Activated B cell treated with CpG ODN at 0.5 μM for 24 hours (primary cell): ENCODE measurements around the gene SLC37A3. TPM values are rescaled to one million over a fixed set of nuclear protein-coding genes. Genes with fewer than 3 reads are reported as not detected.

Source experiments
- ATAC-seq: fragments of 200-7000 bp; cut with Tn5 transposase; one replicate; pipeline ENCODE4 v1.10.0; 2021; ENCODE audit warnings: low read depth, mild to moderate bottlenecking, moderate library complexity
- CTCF ChIA-PET: fragments of 350-600 bp; sonication (Branson Sonifier 250); formaldehyde crosslinking; loops from one replicate; lab custom pipeline; 2021; ENCODE audit warnings: antibody characterized with exemption; lab: Charles Lee
- POLR2A ChIA-PET: fragments of 350-600 bp; sonication (Branson Sonifier 250); formaldehyde crosslinking; loops from one replicate; lab custom pipeline; 2021; ENCODE audit warnings: antibody characterized with exemption; lab: Charles Lee
- DNase-seq: peaks from one replicate; pipeline ENCODE4 v3.0.0; 2022
- H3K27ac Mint-ChIP-seq: one replicate; pipeline ENCODE4 v1.8.0; 2020; ENCODE audit warnings: mixed read lengths
- H3K27me3 Mint-ChIP-seq: one replicate; pipeline ENCODE4 v1.8.0; 2021; ENCODE audit warnings: mixed read lengths
- H3K36me3 Mint-ChIP-seq: one replicate; pipeline ENCODE4 v1.8.0; 2021; ENCODE audit warnings: low read depth, mixed read lengths
- H3K4me1 Mint-ChIP-seq: one replicate; pipeline ENCODE4 v1.8.0; 2021; ENCODE audit warnings: mixed read lengths
- H3K4me3 Mint-ChIP-seq: one replicate; pipeline ENCODE4 v1.8.0; 2020; ENCODE audit warnings: mild to moderate bottlenecking, mixed read lengths
- H3K9me3 Mint-ChIP-seq: one replicate; pipeline ENCODE4 v1.8.0; 2020; ENCODE audit warnings: mixed read lengths
- intact Hi-C: fragments of 100-400 bp; cut with micrococcal nuclease; formaldehyde crosslinking; loops from one replicate; pipeline ENCODE4 v1.15.1; 2024
- total RNA-seq: library from RNA; stranded (reverse); gene quantifications from 2 replicates; pipeline ENCODE4 v1.2.3, GENCODE V29; 2022
- TF ChIP-seq, protein P1 (sequence below): fragments of 200-600 bp; IDR thresholded peaks from one replicate; pipeline ENCODE4 v1.8.0; 2022; ENCODE audit warnings: antibody characterized with exemption, mild to moderate bottlenecking

The SLC37A3 gene
- total RNA-seq, 1 donor from 2014 or later: 10.6 TPM

DNA sequence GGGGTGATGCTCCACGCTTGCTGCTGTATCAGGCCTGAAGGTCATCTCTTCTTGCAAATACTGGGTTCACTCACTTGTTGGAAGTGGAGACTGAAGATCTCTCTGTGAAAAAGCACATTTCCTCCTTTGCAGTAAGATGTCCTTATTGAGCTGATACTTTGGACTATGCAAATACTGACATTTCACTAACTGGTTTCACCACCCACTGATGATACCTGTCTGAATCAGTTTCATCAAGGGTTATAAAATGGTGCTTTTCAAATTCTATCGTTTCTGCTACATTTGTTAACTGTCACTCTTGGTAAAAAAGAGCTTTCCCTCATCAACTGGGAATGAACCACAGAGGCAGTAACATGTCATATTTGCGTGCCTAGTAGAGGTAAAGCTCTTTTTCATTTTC is 41.0 kb upstream of the SLC37A3 start:
- Mint-ChIP-seq H3K9me3 (no peaks in the 10 kb centered on the region), H3K27ac (no peak overlapping the region), H3K36me3 (no peaks in the 10 kb centered on the region), H3K4me1 (peaks cover 3% of the 10 kb centered on the region), H3K4me3 (no peak overlapping the region), H3K27me3 (no peaks in the 10 kb centered on the region)
- intact Hi-C loops: no loop called here
- CTCF ChIA-PET: no interaction called here
- DNase-seq (no peak), ATAC-seq (no peak)
- TF ChIP-seq, protein P1, sequence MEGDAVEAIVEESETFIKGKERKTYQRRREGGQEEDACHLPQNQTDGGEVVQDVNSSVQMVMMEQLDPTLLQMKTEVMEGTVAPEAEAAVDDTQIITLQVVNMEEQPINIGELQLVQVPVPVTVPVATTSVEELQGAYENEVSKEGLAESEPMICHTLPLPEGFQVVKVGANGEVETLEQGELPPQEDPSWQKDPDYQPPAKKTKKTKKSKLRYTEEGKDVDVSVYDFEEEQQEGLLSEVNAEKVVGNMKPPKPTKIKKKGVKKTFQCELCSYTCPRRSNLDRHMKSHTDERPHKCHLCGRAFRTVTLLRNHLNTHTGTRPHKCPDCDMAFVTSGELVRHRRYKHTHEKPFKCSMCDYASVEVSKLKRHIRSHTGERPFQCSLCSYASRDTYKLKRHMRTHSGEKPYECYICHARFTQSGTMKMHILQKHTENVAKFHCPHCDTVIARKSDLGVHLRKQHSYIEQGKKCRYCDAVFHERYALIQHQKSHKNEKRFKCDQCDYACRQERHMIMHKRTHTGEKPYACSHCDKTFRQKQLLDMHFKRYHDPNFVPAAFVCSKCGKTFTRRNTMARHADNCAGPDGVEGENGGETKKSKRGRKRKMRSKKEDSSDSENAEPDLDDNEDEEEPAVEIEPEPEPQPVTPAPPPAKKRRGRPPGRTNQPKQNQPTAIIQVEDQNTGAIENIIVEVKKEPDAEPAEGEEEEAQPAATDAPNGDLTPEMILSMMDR: no peak
- POLR2A ChIA-PET: no interaction called here

DNA sequence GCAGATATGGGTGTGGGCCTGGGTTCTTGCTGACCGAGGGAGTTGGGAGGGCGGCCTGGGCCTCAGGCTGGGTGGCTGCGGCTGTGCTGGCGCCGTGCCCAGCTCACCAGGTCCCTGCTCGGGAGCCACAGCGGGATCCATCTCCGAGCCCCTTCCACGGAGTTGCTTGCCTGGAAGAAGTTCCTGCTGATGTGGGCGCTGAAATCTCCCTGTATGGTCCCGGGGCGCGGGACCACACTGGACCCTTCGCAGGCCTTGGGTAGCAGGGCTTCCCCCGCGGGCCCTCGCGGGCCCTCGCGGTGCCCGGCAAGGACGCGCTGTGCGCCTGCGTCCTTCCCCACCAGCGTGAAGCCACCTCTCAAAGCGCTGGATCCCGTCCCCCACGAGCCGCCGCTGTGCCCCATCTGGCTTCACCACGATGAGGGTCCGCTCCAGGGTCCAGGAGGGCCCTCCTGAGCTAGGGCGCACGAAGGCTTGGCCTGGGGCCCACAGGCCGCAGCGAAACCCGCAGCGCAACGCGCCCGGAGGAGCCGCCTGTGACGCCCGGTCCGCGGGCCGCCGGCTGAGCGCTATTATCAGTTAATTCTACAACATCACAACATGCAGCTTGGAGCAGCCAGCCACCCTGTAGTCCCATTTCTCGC is 37.0 kb upstream of the SLC37A3 start:
- no peak overlapping the region for H3K4me3 Mint-ChIP-seq
- ChIA-PET POLR2A (no interaction called here), CTCF (no interaction called here)
- no peaks in the 10 kb centered on the region for H3K27me3 Mint-ChIP-seq
- intact Hi-C loops: no loop called here
- no peaks in the 10 kb centered on the region for H3K36me3 Mint-ChIP-seq
- no peak for DNase-seq
- no peak overlapping the region for H3K27ac Mint-ChIP-seq
- H3K9me3 Mint-ChIP-seq: no peaks in the 10 kb centered on the region
- TF ChIP-seq, protein P1: no peak
- ATAC-seq: no peak
- peaks cover 3% of the 10 kb centered on the region for H3K4me1 Mint-ChIP-seq

DNA sequence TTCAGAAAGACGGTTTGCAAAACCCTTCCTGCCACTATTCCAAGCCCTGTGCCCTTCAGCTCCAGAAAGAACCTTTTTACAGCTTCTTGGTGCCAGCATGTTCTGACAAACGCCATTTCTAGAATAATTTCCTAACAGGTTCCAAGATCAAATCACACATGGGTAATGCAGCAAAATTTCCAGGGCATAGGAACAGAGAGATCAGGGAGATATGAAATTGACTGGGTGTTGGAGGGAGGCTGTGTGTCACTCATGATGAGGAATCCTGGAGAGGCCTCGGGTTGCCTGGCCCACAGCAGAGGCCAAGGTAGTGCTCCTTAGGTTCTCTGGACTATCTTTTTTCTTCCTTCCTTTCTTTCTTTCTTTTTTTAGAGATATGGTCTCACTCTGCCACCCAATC is 35.1 kb upstream of the SLC37A3 start:
- H3K9me3 Mint-ChIP-seq: no peaks in the 10 kb centered on the region
- no peaks in the 10 kb centered on the region for H3K27me3 Mint-ChIP-seq
- H3K4me3 Mint-ChIP-seq: no peak overlapping the region
- TF ChIP-seq, protein P1: no peak
- intact Hi-C loops: no loop called here
- no peak overlapping the region for H3K27ac Mint-ChIP-seq
- ChIA-PET POLR2A (no interaction called here), CTCF (no interaction called here)
- H3K4me1 Mint-ChIP-seq: no peaks in the 10 kb centered on the region
- H3K36me3 Mint-ChIP-seq: no peaks in the 10 kb centered on the region
- DNase-seq (no peak), ATAC-seq (no peak)

DNA sequence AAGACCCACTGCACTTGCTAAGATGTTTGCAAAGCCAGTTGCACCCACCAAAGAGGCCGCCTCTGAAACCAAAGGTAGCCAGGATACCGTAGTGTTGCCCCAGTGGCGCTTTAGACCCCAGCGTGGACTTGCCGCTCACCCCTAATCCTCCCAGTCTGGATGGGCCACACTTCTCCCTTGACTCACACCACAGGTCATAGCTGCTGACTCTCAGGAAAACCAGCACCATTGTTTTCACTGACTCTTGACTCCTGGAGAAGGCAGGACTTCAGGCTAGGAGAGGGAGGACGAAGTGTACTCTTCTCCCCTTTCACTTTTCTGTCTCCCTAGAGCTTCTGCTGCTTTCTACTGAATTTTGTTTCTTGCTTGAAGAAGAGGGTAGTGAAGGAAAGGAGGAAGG is 27.8 kb upstream of the SLC37A3 start:
- H3K27me3 Mint-ChIP-seq: no peaks in the 10 kb centered on the region

DNA sequence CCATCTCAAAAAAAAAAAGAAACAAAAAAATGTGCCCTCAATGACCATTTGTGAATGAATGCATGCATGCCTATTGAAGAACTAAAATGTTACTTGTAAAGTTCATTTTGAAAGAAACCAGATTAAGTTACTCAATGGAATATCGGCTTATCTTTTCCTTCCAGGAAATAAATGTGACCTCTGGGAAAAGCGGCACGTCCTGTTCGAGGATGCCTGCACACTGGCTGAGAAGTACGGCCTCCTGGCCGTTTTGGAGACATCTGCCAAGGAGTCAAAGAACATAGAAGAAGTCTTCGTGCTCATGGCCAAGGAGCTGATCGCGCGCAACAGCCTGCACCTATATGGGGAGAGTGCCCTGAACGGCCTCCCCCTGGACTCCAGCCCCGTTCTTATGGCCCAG is 27.4 kb upstream of the SLC37A3 start:
- no peaks in the 10 kb centered on the region for H3K9me3 Mint-ChIP-seq
- ATAC-seq (no peak), DNase-seq (no peak)
- no peak overlapping the region for H3K27ac Mint-ChIP-seq
- CTCF ChIA-PET: no interaction called here
- no peaks in the 10 kb centered on the region for H3K27me3 Mint-ChIP-seq
- TF ChIP-seq, protein P1: no peak
- intact Hi-C loops: no loop called here
- POLR2A ChIA-PET: interaction anchor here (0.6 kb wide), 1 partner anchor 758 kb away, joined by 9 read pairs; no protein-coding TSS in a partner anchor
- no peak overlapping the region for H3K4me3 Mint-ChIP-seq
- no peaks in the 10 kb centered on the region for H3K4me1 Mint-ChIP-seq
- no peaks in the 10 kb centered on the region for H3K36me3 Mint-ChIP-seq

More for the DNA sequence above, 27.8 kb upstream of the SLC37A3 start:
- H3K4me1 Mint-ChIP-seq: no peaks in the 10 kb centered on the region
- no peak for ATAC-seq
- intact Hi-C loops: no loop called here
- TF ChIP-seq, protein P1: no peak
- ChIA-PET CTCF (no interaction called here), POLR2A (interaction anchor here (0.6 kb wide), 1 partner anchor 758 kb away, joined by 9 read pairs; no protein-coding TSS in a partner anchor)
- no peak overlapping the region for H3K4me3 Mint-ChIP-seq
- H3K36me3 Mint-ChIP-seq: no peaks in the 10 kb centered on the region
- H3K27ac Mint-ChIP-seq: no peak overlapping the region
- no peaks in the 10 kb centered on the region for H3K9me3 Mint-ChIP-seq
- no peak for DNase-seq
